ENCODE measurements around the gene PAM.

DNA sequence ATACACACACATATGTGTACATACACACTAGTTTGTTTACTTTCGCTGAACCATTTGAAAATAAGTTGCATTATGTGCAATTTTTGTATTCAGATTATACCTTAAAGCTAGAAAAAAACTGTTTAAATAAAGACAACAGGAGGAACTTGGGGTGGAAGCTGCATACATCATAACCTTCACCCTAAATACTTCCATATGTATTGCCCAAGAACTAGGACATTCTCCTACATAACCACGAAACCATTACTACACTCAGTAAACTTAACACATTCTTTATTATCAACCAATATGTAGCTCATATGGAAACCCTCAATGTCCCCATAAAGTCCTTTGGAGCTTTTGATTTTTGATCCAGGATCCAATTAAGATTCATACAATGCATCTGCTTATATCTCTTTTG, 281.5 kb downstream of the PAM start:
- no peak for TF ChIP-seq EZH2 (IDR thresholded peaks at IDR 0.05; ENCODE audit: low read length)
- TF ChIP-seq, protein P1, sequence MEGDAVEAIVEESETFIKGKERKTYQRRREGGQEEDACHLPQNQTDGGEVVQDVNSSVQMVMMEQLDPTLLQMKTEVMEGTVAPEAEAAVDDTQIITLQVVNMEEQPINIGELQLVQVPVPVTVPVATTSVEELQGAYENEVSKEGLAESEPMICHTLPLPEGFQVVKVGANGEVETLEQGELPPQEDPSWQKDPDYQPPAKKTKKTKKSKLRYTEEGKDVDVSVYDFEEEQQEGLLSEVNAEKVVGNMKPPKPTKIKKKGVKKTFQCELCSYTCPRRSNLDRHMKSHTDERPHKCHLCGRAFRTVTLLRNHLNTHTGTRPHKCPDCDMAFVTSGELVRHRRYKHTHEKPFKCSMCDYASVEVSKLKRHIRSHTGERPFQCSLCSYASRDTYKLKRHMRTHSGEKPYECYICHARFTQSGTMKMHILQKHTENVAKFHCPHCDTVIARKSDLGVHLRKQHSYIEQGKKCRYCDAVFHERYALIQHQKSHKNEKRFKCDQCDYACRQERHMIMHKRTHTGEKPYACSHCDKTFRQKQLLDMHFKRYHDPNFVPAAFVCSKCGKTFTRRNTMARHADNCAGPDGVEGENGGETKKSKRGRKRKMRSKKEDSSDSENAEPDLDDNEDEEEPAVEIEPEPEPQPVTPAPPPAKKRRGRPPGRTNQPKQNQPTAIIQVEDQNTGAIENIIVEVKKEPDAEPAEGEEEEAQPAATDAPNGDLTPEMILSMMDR (optimal IDR thresholded peaks at IDR 0.05 in 1 of 3, IDR thresholded peaks at IDR 0.05 in 1 of 3, conservative IDR thresholded peaks at IDR 0.05 in 1 of 3; ENCODE audit: extremely low read depth in 1 of 3, insufficient read depth in 2 of 3, low read length in 3 of 3) = no peak
